BJ (cell line): Measurements from ENCODE around the gene ZNF366. TPM values are rescaled to one million over a fixed set of nuclear protein-coding genes. Genes with fewer than 3 reads are reported as not detected.

Experiments
- CTCF ChIA-PET: fragments of 350-600 bp; formaldehyde crosslinking; extraction: SDS; loops from one replicate; lab custom pipeline; 2021; ENCODE audit warnings: antibody characterized with exemption, inconsistent platforms; lab: Yijun Ruan, JAX
- POLR2A ChIA-PET: fragments of 300-600 bp; sonication (Branson Sonifier 250); formaldehyde crosslinking; extraction: SDS; loops from one replicate; lab custom pipeline; 2021; ENCODE audit warnings: antibody characterized with exemption; lab: Charles Lee
- DNase-seq: peaks from one replicate; pipeline ENCODE4 v3.0.0-alpha.2; 2011; ENCODE audit warnings: low read depth
- H3K27me3 ChIP-seq: 2 replicates; pipeline ENCODE4 v1.6.0; 2011; ENCODE audit warnings: low read length; ENCODE audit not compliant: control insufficient read depth, insufficient read depth
- H3K36me3 ChIP-seq: 2 replicates; pipeline ENCODE4 v1.5.1; 2011; ENCODE audit warnings: low read length; ENCODE audit not compliant: control insufficient read depth, insufficient read depth
- H3K4me3 ChIP-seq: 2 replicates; pipeline ENCODE4 v1.5.1; 2011; ENCODE audit warnings: low read depth, mild to moderate bottlenecking, control low read depth, low read length
- CTCF ChIP-seq: IDR thresholded peaks from 2 replicates; pipeline ENCODE4 v1.5.1; 2011; ENCODE audit warnings: low read depth, mild to moderate bottlenecking, control low read depth, inconsistent platforms, low read length, moderate library complexity; ENCODE audit not compliant: insufficient read depth
- polyA plus RNA-seq: library from polyadenylated mRNA; depleted of rRNA; stranded (reverse); fragments of >200 nt; gene quantifications from 2 replicates; pipeline ENCODE4 v1.2.3, GENCODE V29; 2011

ZNF366 gene
- polyA plus RNA-seq, 1 experiment, result not detected

DNA sequence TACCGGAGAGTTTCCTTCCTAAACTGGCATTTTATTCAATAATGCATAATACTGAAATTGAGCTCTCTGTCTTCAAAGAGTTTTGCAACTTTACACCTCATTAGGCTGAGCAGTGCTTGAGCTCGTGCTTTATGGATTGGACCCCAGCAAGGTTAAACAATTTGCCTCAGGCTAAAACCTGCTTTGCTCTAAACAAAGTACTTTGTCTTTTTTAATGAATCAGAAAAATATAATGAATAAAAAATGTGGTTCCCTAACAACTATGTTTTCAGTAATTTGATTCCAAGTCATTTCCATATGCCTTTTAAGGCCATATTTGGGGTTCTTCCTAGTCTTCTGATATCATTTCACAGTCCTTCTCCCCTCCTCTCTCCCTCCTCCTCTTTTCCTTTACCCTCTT lies 20.0 kb downstream of the ZNF366 start:
- ChIA-PET CTCF (interaction anchor here (0.9 to 1.9 kb wide), 3 partner anchors 8 to 35 kb away, joined by 3 to 5 read pairs (median 5); no protein-coding TSS in a partner anchor), POLR2A (interaction anchor here (1.0 to 1.3 kb wide), 2 partner anchors 10 to 42 kb away, joined by 4 to 5 read pairs; no protein-coding TSS in a partner anchor)
- Histone ChIP-seq H3K4me3 (no peak overlapping the region), H3K36me3 (no peaks in the 10 kb centered on the region), H3K27me3 (no peaks in the 10 kb centered on the region)
- TF ChIP-seq CTCF, result no peak
- DNase-seq, result no peak

DNA sequence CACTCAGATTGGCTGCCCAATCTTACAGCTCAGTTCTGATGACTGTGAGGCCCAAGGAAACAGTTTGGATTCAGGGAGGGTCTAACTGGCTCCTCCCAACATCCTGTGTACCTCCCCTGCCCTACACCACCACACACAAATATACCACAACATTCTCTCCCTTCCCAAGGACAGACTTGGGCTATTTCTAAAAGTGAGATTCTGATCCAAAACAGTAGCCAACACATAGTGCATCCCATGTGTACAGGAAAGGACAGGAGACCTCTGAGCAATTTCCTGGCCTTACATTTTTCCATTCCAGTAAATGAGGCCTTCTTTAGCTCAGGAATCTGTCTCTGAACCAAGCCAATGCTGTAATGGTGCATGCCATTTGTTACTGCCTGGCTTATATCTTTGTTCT lies 20.8 kb downstream of the ZNF366 start:
- peak; percentile 83 for DNase-seq
- Histone ChIP-seq H3K36me3 (no peaks in the 10 kb centered on the region), H3K27me3 (no peaks in the 10 kb centered on the region), H3K4me3 (no peak overlapping the region)
- ChIA-PET CTCF (interaction anchor here (1.1 to 1.9 kb wide), 3 partner anchors 9 to 38 kb away, joined by 5 to 7 read pairs (median 5); no protein-coding TSS in a partner anchor), POLR2A (interaction anchor here (1.0 to 1.3 kb wide), 2 partner anchors 9 to 41 kb away, joined by 4 to 5 read pairs; no protein-coding TSS in a partner anchor)
- TF ChIP-seq CTCF, result no peak

- ChIA-PET CTCF (interaction anchor here (1.9 kb wide), 1 partner anchor 19 kb away, joined by 5 read pairs; no protein-coding TSS in a partner anchor), POLR2A (interaction anchor here (1.3 kb wide), 1 partner anchor 8 kb away, joined by 5 read pairs; no protein-coding TSS in a partner anchor)
- no peak overlapping the region for H3K4me3 ChIP-seq
- no peak for TF ChIP-seq CTCF
- H3K27me3 ChIP-seq, result no peaks in the 10 kb centered on the region
- no peaks in the 10 kb centered on the region for H3K36me3 ChIP-seq
- DNase-seq, result no peak
These were observed 21.7 kb downstream of the ZNF366 start for GRCh38 chr5:72485430-72485974.

GRCh38 chr5:72482046-72482445 lies 25.2 kb downstream of the ZNF366 start:
- no peaks in the 10 kb centered on the region for H3K36me3 ChIP-seq
- ChIA-PET CTCF (interaction anchor here (1.2 kb wide), 1 partner anchor 10 kb away, joined by 3 read pairs; no protein-coding TSS in a partner anchor), POLR2A (no interaction called here)
- no peak overlapping the region for H3K4me3 ChIP-seq
- DNase-seq, result no peak
- H3K27me3 ChIP-seq, result no peaks in the 10 kb centered on the region
- TF ChIP-seq CTCF, result no peak

DNA sequence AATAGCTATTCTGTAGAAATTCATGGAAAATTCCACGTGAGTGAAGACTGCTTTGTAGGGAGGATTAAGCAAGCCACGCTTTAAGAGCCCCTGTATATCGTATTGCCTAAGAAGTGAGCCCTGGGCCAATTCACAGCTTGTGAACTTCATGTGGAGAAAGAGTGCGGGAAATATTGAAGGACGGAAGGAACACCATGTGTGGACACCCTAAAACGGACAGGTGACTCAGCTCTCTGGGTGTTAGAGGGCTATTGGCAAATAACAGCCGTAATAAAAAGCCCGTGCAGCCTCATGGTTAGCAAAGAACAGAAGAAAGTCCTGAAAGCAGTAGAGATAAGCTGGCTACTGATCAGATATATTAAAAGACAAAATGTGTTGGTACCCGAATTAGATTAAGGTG lies 26.4 kb downstream of the ZNF366 start:
- no peak for TF ChIP-seq CTCF
- CTCF ChIA-PET, result no interaction called here
- Histone ChIP-seq H3K27me3 (no peaks in the 10 kb centered on the region), H3K36me3 (no peaks in the 10 kb centered on the region), H3K4me3 (no peak overlapping the region)
- DNase-seq, result no peak
- POLR2A ChIA-PET, result no interaction called here
